MM.1S (cell line): ENCODE measurements around the gene CCR9.

Source experiments
- EZH2 ChIP-seq: fragments of 300-600 bp; sonication (generic); optimal IDR thresholded peaks from 2 replicates; pipeline ENCODE3; 2017; ENCODE audit warnings: low read depth, mild to moderate bottlenecking, antibody characterized with exemption, low read length, mixed read lengths
- EZH2phosphoT487 ChIP-seq: fragments of 300-600 bp; sonication (generic); IDR thresholded peaks from 2 replicates; pipeline ENCODE4 v1.6.1; 2018; ENCODE audit warnings: antibody characterized with exemption, low read length

GRCh38 chr3:45852828-45853227 lies 33.5 kb upstream of the CCR9 start:
- TF ChIP-seq EZH2, result no peak
- TF ChIP-seq EZH2phosphoT487, result no peak
